Osteocyte (in vitro differentiated cells): ENCODE measurements around the gene FBXL14. TPM values are rescaled to one million over a fixed set of nuclear protein-coding genes. Genes with fewer than 3 reads are reported as not detected.

ENCODE experiments used
- DNase-seq: peaks from one replicate; pipeline ENCODE4 v3.0.0; 2021; ENCODE audit warnings: mixed read lengths; ENCODE audit not compliant: unreplicated experiment; ENCODE audit errors: extremely low spot score
- H3K27ac Mint-ChIP-seq: one replicate; pipeline ENCODE4 v1.8.0; 2021; ENCODE audit warnings: mild to moderate bottlenecking, mixed read lengths; ENCODE audit not compliant: unreplicated experiment
- H3K27me3 Mint-ChIP-seq: one replicate; pipeline ENCODE4 v1.8.0; 2021; ENCODE audit warnings: mixed read lengths; ENCODE audit not compliant: unreplicated experiment
- H3K36me3 Mint-ChIP-seq: one replicate; pipeline ENCODE4 v1.8.0; 2021; ENCODE audit warnings: mixed read lengths; ENCODE audit not compliant: unreplicated experiment
- H3K4me1 Mint-ChIP-seq: one replicate; pipeline ENCODE4 v1.8.0; 2021; ENCODE audit warnings: mixed read lengths; ENCODE audit not compliant: unreplicated experiment
- H3K4me3 Mint-ChIP-seq: one replicate; pipeline ENCODE4 v1.8.0; 2021; ENCODE audit warnings: mild to moderate bottlenecking, moderate library complexity, mixed read lengths; ENCODE audit not compliant: unreplicated experiment
- H3K9me3 Mint-ChIP-seq: one replicate; pipeline ENCODE4 v1.8.0; 2021; ENCODE audit warnings: mixed read lengths; ENCODE audit not compliant: unreplicated experiment
- total RNA-seq: library from RNA; stranded (reverse); gene quantifications from 2 replicates; pipeline ENCODE4 v1.2.1, GENCODE V29; 2021
- TF ChIP-seq, protein P1 (sequence below): fragments of 200-600 bp; sonication (generic); IDR thresholded peaks from 2 replicates; pipeline ENCODE4 v1.5.0; 2021; ENCODE audit warnings: antibody characterized with exemption, mild to moderate bottlenecking, moderate library complexity

Gene FBXL14
- total RNA-seq, 1 donor from 2014 or later, result 9.1 TPM

DNA sequence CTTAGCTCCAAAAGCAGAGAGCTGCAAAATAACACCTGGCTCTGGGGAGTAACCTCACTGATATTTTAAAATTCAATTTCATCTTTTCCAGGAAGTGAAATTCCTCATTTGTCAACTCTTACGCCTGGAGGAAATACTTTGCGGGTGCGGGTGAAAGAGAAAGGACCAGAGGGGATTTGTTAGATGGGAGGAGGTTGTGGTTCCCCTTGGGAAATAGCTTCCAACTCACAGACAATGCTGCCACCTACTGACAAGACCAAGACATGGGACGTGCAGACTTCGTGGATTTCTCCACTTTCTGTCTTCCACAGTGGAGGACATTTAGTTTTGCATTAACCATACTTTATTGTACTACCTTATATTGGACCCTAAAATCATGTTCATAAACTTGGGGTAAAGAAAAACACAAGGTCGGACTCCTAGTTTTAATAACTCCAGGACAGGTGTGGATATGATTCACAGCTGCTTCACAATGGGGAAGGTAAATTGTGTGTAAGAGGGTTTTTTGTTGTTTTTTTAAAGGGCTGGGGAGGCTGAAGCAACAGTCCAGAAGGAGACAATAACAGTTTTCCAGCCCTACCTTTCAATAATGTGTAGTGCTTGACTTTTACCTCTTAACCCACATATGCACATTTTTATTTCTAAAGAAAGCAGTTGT, 10.8 kb downstream of the FBXL14 start:
- H3K27ac Mint-ChIP-seq, result peak overlapping the region; percentile 36
- H3K4me1 Mint-ChIP-seq, result peaks cover 76% of the 10 kb centered on the region
- no peaks in the 10 kb centered on the region for H3K36me3 Mint-ChIP-seq
- TF ChIP-seq, protein P1, sequence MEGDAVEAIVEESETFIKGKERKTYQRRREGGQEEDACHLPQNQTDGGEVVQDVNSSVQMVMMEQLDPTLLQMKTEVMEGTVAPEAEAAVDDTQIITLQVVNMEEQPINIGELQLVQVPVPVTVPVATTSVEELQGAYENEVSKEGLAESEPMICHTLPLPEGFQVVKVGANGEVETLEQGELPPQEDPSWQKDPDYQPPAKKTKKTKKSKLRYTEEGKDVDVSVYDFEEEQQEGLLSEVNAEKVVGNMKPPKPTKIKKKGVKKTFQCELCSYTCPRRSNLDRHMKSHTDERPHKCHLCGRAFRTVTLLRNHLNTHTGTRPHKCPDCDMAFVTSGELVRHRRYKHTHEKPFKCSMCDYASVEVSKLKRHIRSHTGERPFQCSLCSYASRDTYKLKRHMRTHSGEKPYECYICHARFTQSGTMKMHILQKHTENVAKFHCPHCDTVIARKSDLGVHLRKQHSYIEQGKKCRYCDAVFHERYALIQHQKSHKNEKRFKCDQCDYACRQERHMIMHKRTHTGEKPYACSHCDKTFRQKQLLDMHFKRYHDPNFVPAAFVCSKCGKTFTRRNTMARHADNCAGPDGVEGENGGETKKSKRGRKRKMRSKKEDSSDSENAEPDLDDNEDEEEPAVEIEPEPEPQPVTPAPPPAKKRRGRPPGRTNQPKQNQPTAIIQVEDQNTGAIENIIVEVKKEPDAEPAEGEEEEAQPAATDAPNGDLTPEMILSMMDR, result peak; percentile 92
- peak overlapping the region; percentile 52 for H3K4me3 Mint-ChIP-seq
- H3K9me3 Mint-ChIP-seq, result no peaks in the 10 kb centered on the region
- H3K27me3 Mint-ChIP-seq, result no peaks in the 10 kb centered on the region
- no peak for DNase-seq

DNA sequence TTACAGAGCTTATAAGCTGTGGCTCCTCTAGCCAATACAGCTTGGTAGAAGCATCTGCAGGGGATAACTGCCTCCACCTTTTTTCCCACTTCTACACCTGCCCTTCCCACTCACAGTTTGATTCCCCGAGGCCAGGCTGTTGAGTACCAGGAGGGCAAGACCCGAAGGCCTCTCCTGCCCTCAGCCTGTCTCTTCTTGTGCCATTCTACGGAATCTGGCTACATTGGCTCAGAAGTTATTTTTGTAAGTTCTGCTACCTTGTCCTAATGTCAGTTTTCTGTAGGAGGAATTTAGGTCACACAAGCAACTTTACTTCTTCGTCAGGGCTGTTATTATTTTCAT, 11.7 kb downstream of the FBXL14 start:
- Mint-ChIP-seq H3K9me3 (no peaks in the 10 kb centered on the region), H3K4me1 (peaks cover 71% of the 10 kb centered on the region), H3K4me3 (no peak overlapping the region)

GRCh38 chr12:1581973-1582708, 12.2 kb downstream of the FBXL14 start:
- Mint-ChIP-seq H3K9me3 (no peaks in the 10 kb centered on the region), H3K27me3 (no peaks in the 10 kb centered on the region), H3K4me3 (no peak overlapping the region), H3K4me1 (peaks cover 70% of the 10 kb centered on the region), H3K36me3 (no peaks in the 10 kb centered on the region), H3K27ac (peak overlapping the region; percentile 75)
- TF ChIP-seq, protein P1, result no peak
- DNase-seq, result no peak

More for the DNA sequence above, 11.7 kb downstream of the FBXL14 start:
- no peaks in the 10 kb centered on the region for H3K27me3 Mint-ChIP-seq
- no peaks in the 10 kb centered on the region for H3K36me3 Mint-ChIP-seq
- DNase-seq, result no peak
- H3K27ac Mint-ChIP-seq, result peak overlapping the region; percentile 75
- TF ChIP-seq, protein P1, result no peak

DNA sequence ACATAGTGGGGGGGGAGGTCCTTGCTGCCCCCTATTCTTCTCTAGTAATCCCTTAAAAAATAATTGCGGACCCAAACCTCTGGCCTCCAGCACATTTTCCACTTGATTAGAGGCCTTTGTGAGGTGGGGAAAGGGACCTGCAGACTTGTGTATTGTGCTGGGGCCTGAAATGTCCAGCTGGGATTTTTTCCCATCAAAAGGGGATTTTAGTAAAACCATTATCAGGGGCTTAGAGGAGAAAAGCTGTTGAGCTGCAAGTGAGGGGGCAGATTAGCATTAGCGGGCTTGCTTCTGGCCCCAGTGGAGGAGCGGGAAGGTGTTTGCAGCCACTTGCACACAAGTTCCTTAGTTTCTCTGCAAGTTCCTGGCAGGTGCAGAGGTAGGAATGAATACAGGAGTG, 13.9 kb downstream of the FBXL14 start:
- no peak for DNase-seq
- H3K27me3 Mint-ChIP-seq, result no peaks in the 10 kb centered on the region
- TF ChIP-seq, protein P1, result no peak
- H3K36me3 Mint-ChIP-seq, result no peaks in the 10 kb centered on the region
- H3K4me3 Mint-ChIP-seq, result no peak overlapping the region
- H3K27ac Mint-ChIP-seq, result no peak overlapping the region
- no peaks in the 10 kb centered on the region for H3K9me3 Mint-ChIP-seq
- peaks cover 75% of the 10 kb centered on the region for H3K4me1 Mint-ChIP-seq

GRCh38 chr12:1579651-1580435, 14.5 kb downstream of the FBXL14 start:
- Mint-ChIP-seq H3K4me1 (peaks cover 81% of the 10 kb centered on the region), H3K4me3 (no peak overlapping the region), H3K27ac (peak overlapping the region; percentile 3), H3K27me3 (no peaks in the 10 kb centered on the region), H3K9me3 (no peaks in the 10 kb centered on the region), H3K36me3 (no peaks in the 10 kb centered on the region)
- no peak for DNase-seq
- TF ChIP-seq, protein P1, result no peak
